ENCODE measurements around the gene PERCC1. TPM values are rescaled to one million over a fixed set of nuclear protein-coding genes. Genes with fewer than 3 reads are reported as not detected.
"Not testable (repeated sequence)": the region's sequence is repeated elsewhere in the genome, so short reads cannot be mapped to it uniquely, and the experiment has no call there.

The PERCC1 gene
- polyA plus RNA-seq, 2 donors: not detected

- Histone ChIP-seq H3K27ac (ENCODE audit: low read depth in 2 of 2, low read length in 1 of 2) (no peak overlapping the region), H3K36me3 (ENCODE audit: control insufficient read depth in 2 of 2, insufficient read depth in 2 of 2, low read length in 1 of 2) (no peaks in the 10 kb centered on the region), H3K9me3 (ENCODE audit: control insufficient read depth in 2 of 2, insufficient read depth in 1 of 2, low read depth in 1 of 2, low read length in 1 of 2) (no peaks in the 10 kb centered on the region), H3K4me1 (ENCODE audit: control insufficient read depth in 2 of 2, insufficient read depth in 2 of 2, low read length in 1 of 2) (no peaks in the 10 kb centered on the region), H3K4me3 (ENCODE audit: low read depth in 1 of 2, low read length in 2 of 2) (no peak overlapping the region), H3K27me3 (ENCODE audit: control insufficient read depth in 1 of 2, insufficient read depth in 2 of 2, low read length in 2 of 2) (no peaks in the 10 kb centered on the region)
- 81 to 84% methylated on average over 18 to 27 of the region's 27 CpGs for WGBS, 2 donors
These were observed 8.3 kb downstream of the PERCC1 start for GRCh38 chr16:1439058-1439698.

DNA sequence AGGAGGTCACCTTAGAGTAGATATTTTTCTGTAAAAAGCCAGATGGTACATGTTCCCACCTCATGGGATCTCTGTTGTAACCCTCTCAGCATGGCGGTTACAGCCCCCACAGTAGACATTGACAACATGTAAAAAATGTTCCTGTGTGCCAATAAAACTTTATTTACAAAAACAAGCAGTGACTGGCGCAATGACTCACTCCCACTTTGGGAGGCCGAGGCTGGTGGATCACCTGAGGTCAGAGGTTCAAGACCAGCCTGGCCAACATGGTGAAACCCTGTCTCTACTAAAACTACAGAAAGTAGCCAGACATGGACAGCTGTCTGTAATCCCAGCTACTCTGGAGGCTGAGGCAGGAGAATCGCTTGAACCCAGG, 8.8 kb downstream of the PERCC1 start:
- H3K4me3 ChIP-seq (ENCODE audit: low read depth in 1 of 2, low read length in 2 of 2); H3K36me3 ChIP-seq (ENCODE audit: control insufficient read depth in 2 of 2, insufficient read depth in 2 of 2, low read length in 1 of 2); H3K27ac ChIP-seq (ENCODE audit: low read depth in 2 of 2, low read length in 1 of 2); H3K9me3 ChIP-seq (ENCODE audit: control insufficient read depth in 2 of 2, insufficient read depth in 1 of 2, low read depth in 1 of 2, low read length in 1 of 2); H3K27me3 ChIP-seq (ENCODE audit: control insufficient read depth in 1 of 2, insufficient read depth in 2 of 2, low read length in 2 of 2); H3K4me1 ChIP-seq (ENCODE audit: control insufficient read depth in 2 of 2, insufficient read depth in 2 of 2, low read length in 1 of 2): not testable (repeated sequence)
- 87 to 89% methylated on average over 4 of the region's 4 CpGs for WGBS, 2 donors

DNA sequence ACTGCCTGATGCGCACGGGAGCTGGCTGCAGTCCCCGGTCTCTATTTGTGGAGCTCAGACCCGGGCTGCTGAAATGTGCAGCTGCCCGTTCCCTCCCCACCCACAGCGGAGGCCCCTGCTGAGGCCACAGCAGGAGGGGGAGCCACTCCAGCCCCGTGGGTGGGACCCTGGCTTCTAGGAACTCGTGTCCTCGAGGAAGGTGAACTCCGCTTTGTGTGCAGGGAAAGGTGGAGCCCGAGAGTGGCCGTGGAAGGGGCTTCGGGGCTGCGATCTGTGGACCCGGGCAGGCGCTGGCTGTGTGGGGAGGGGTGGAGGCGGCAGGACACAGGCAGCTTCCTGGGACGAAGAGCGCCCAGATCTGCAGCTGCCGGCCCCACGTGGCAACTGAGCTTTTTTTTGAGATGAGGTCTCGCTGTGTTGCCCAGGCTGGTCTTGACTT, 10.5 kb downstream of the PERCC1 start:
- Histone ChIP-seq H3K27ac (ENCODE audit: low read depth in 2 of 2, low read length in 1 of 2) (no peak overlapping the region), H3K27me3 (ENCODE audit: control insufficient read depth in 1 of 2, insufficient read depth in 2 of 2, low read length in 2 of 2) (no peaks in the 10 kb centered on the region), H3K36me3 (ENCODE audit: control insufficient read depth in 2 of 2, insufficient read depth in 2 of 2, low read length in 1 of 2) (peaks cover 0 to 7% of the 10 kb centered on the region in 2 donors), H3K9me3 (ENCODE audit: control insufficient read depth in 2 of 2, insufficient read depth in 1 of 2, low read depth in 1 of 2, low read length in 1 of 2) (no peaks in the 10 kb centered on the region), H3K4me3 (ENCODE audit: low read depth in 1 of 2, low read length in 2 of 2) (no peak overlapping the region), H3K4me1 (ENCODE audit: control insufficient read depth in 2 of 2, insufficient read depth in 2 of 2, low read length in 1 of 2) (no peaks in the 10 kb centered on the region)
- 75 to 77% methylated on average over 22 of the region's 22 CpGs for WGBS, 2 donors

DNA sequence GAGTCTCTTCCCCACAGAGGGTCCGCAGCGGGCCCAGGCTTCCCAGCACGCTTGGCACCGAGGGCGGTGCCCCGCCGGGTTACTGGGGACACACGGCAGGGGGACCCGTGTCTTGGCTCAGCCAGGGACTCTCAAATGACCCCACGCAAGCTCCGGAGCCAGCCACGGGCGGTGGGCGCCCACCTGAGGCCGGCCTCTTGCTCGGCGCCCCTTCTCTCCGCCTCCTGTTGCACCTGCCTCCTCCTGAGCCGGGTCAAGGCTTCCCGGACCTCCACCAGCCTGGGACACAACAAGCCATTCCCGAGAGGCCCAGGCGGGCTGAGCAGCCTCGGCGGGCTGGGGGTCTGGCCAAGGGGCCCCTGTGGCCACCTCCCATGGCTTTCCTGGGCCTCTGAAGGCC, 11.8 kb downstream of the PERCC1 start:
- WGBS, 2 donors: 83 to 89% methylated on average over 14 to 24 of the region's 24 CpGs
- H3K9me3 ChIP-seq (ENCODE audit: control insufficient read depth in 2 of 2, insufficient read depth in 1 of 2, low read depth in 1 of 2, low read length in 1 of 2): no peaks in the 10 kb centered on the region

GRCh38 chr16:1443403-1443973, 12.6 kb downstream of the PERCC1 start:
- H3K4me3 ChIP-seq (ENCODE audit: low read depth in 1 of 2, low read length in 2 of 2): no peak overlapping the region
- H3K4me1 ChIP-seq (ENCODE audit: control insufficient read depth in 2 of 2, insufficient read depth in 2 of 2, low read length in 1 of 2): no peaks in the 10 kb centered on the region
- no peaks in the 10 kb centered on the region for H3K9me3 ChIP-seq (ENCODE audit: control insufficient read depth in 2 of 2, insufficient read depth in 1 of 2, low read depth in 1 of 2, low read length in 1 of 2)
- 69 to 71% methylated on average over 38 of the region's 38 CpGs for WGBS, 2 donors
- H3K27ac ChIP-seq (ENCODE audit: low read depth in 2 of 2, low read length in 1 of 2): no peak overlapping the region
- peaks cover 3 to 24% of the 10 kb centered on the region in 2 donors for H3K36me3 ChIP-seq (ENCODE audit: control insufficient read depth in 2 of 2, insufficient read depth in 2 of 2, low read length in 1 of 2)
- no peaks in the 10 kb centered on the region for H3K27me3 ChIP-seq (ENCODE audit: control insufficient read depth in 1 of 2, insufficient read depth in 2 of 2, low read length in 2 of 2)

More for the DNA sequence above, 11.8 kb downstream of the PERCC1 start:
- no peak overlapping the region for H3K27ac ChIP-seq (ENCODE audit: low read depth in 2 of 2, low read length in 1 of 2)
- no peaks in the 10 kb centered on the region for H3K27me3 ChIP-seq (ENCODE audit: control insufficient read depth in 1 of 2, insufficient read depth in 2 of 2, low read length in 2 of 2)
- no peak overlapping the region for H3K4me3 ChIP-seq (ENCODE audit: low read depth in 1 of 2, low read length in 2 of 2)
- H3K4me1 ChIP-seq (ENCODE audit: control insufficient read depth in 2 of 2, insufficient read depth in 2 of 2, low read length in 1 of 2): no peaks in the 10 kb centered on the region
- H3K36me3 ChIP-seq (ENCODE audit: control insufficient read depth in 2 of 2, insufficient read depth in 2 of 2, low read length in 1 of 2): peaks cover 3 to 16% of the 10 kb centered on the region in 2 donors

DNA sequence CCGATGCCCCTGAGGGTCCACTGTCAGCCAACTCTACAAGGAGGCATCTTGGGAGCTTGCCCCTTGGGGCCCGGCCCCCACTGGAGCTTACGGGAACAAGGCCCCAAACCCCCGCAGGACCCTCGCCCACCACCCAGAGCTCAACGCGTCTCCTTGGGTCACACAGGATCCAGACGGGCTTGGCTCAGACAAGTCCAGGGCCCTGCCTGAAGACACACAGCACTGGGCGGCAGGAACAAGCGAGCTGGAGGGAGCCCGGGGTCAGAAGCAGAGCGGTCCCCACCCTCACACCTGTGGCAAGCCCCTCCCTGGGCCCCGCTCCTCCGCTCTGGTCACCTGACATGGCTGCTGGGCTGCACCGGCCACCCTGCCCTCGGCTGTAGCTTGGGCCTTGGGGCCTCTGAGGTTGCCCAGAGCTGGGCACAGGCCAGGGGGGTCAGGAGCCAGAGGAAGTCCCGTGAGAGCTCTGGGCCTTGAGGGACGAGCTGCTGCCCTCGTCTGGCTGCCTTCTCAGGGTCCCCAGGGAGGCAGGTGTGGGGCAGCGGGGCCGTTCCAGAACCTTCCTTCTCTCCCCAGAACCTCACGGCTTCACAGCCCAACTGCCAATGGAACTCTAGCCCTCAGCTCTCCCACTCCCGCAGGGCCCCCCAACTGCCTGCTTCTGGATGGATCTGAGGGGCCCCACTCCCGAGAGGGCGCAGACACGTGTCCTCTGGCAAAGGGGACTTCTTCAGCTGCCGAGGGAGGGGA, 13.3 kb downstream of the PERCC1 start, which contains the start of gene CCDC154:
Gene CCDC154 (minus strand): TSS at position 577 of the 750 bp plus-strand sequence. CDS start 234 bp downstream, at position 343.
- WGBS, 2 donors: 73 to 77% methylated on average over 26 to 27 of the region's 27 CpGs
- H3K36me3 ChIP-seq (ENCODE audit: control insufficient read depth in 2 of 2, insufficient read depth in 2 of 2, low read length in 1 of 2): peaks cover 3 to 31% of the 10 kb centered on the region in 2 donors
- H3K4me1 ChIP-seq (ENCODE audit: control insufficient read depth in 2 of 2, insufficient read depth in 2 of 2, low read length in 1 of 2): no peaks in the 10 kb centered on the region
- no peaks in the 10 kb centered on the region for H3K9me3 ChIP-seq (ENCODE audit: control insufficient read depth in 2 of 2, insufficient read depth in 1 of 2, low read depth in 1 of 2, low read length in 1 of 2)
- no peak within 1 kb of the TSS for H3K27ac ChIP-seq (ENCODE audit: low read depth in 2 of 2, low read length in 1 of 2)
- H3K27me3 ChIP-seq (ENCODE audit: control insufficient read depth in 1 of 2, insufficient read depth in 2 of 2, low read length in 2 of 2): no peaks in the 10 kb centered on the region
- H3K4me3 ChIP-seq (ENCODE audit: low read depth in 1 of 2, low read length in 2 of 2): no peak within 1 kb of the TSS

GRCh38 chr16:1444730-1445517, 14.0 kb downstream of the PERCC1 start:
- Histone ChIP-seq H3K4me1 (ENCODE audit: control insufficient read depth in 2 of 2, insufficient read depth in 2 of 2, low read length in 1 of 2) (no peaks in the 10 kb centered on the region), H3K27me3 (ENCODE audit: control insufficient read depth in 1 of 2, insufficient read depth in 2 of 2, low read length in 2 of 2) (no peaks in the 10 kb centered on the region), H3K36me3 (ENCODE audit: control insufficient read depth in 2 of 2, insufficient read depth in 2 of 2, low read length in 1 of 2) (peaks cover 3 to 38% of the 10 kb centered on the region in 2 donors), H3K27ac (ENCODE audit: low read depth in 2 of 2, low read length in 1 of 2) (no peak overlapping the region), H3K4me3 (ENCODE audit: low read depth in 1 of 2, low read length in 2 of 2) (no peak overlapping the region), H3K9me3 (ENCODE audit: control insufficient read depth in 2 of 2, insufficient read depth in 1 of 2, low read depth in 1 of 2, low read length in 1 of 2) (no peaks in the 10 kb centered on the region)
- 83 to 88% methylated on average over 46 to 48 of the region's 48 CpGs for WGBS, 2 donors

- Histone ChIP-seq H3K36me3 (ENCODE audit: control insufficient read depth in 2 of 2, insufficient read depth in 2 of 2, low read length in 1 of 2) (peaks cover 3 to 42% of the 10 kb centered on the region in 2 donors), H3K27ac (ENCODE audit: low read depth in 2 of 2, low read length in 1 of 2) (no peak overlapping the region), H3K4me1 (ENCODE audit: control insufficient read depth in 2 of 2, insufficient read depth in 2 of 2, low read length in 1 of 2) (no peaks in the 10 kb centered on the region), H3K4me3 (ENCODE audit: low read depth in 1 of 2, low read length in 2 of 2) (no peak overlapping the region), H3K9me3 (ENCODE audit: control insufficient read depth in 2 of 2, insufficient read depth in 1 of 2, low read depth in 1 of 2, low read length in 1 of 2) (no peaks in the 10 kb centered on the region), H3K27me3 (ENCODE audit: control insufficient read depth in 1 of 2, insufficient read depth in 2 of 2, low read length in 2 of 2) (no peaks in the 10 kb centered on the region)
- 87 to 89% methylated on average over 24 to 25 of the region's 25 CpGs for WGBS, 2 donors
These were observed 14.8 kb downstream of the PERCC1 start for GRCh38 chr16:1445518-1446203.

Measured in esophagus (tissue), 2 donors.